OCI-LY7 (cell line): ENCODE results near the gene FXYD2. TPM values are rescaled to one million over a fixed set of nuclear protein-coding genes. Genes with fewer than 3 reads are reported as not detected.

Experiments
- BruUV-seq: library from RNA; stranded (reverse); fragments of 400-500 nt; replicated peaks from 2 replicates; lab custom pipeline; 2021; lab: Mats Ljungman, UMichigan
- CTCF ChIA-PET: fragments of 300-600 bp; sonication (Branson Sonifier 250); formaldehyde crosslinking; loops from one replicate; lab custom pipeline; 2022; ENCODE audit warnings: antibody characterized with exemption; ENCODE audit not compliant: unreplicated experiment; lab: Charles Lee
- POLR2A ChIA-PET: fragments of 300-600 bp; sonication (Branson Sonifier 250); formaldehyde crosslinking; loops from one replicate; lab custom pipeline; 2022; ENCODE audit warnings: antibody characterized with exemption; lab: Charles Lee
- DNase-seq: peaks from one replicate; pipeline ENCODE4 v3.0.0-alpha.2; 2015; ENCODE audit warnings: low spot score
- H2AFZ ChIP-seq: fragments of 200-600 bp; sonication (generic), shearing (Covaris generic); 2 replicates; pipeline ENCODE4 v1.6.1; 2014; ENCODE audit warnings: mild to moderate bottlenecking, antibody characterized with exemption, low read length, moderate library complexity
- H3K27ac ChIP-seq: fragments of 200-600 bp; sonication (generic); 2 replicates; pipeline ENCODE4 v1.5.1; 2014; ENCODE audit warnings: mixed run types, low read depth, mild to moderate bottlenecking, moderate library complexity, low read length, inconsistent platforms; ENCODE audit not compliant: poor library complexity, severe bottlenecking
- H3K36me3 ChIP-seq: fragments of 200-600 bp; sonication (generic); 2 replicates; pipeline ENCODE4 v1.6.1; 2014; ENCODE audit warnings: mild to moderate bottlenecking, antibody characterized with exemption, low read length, moderate library complexity, mixed read lengths; ENCODE audit not compliant: insufficient read depth
- H3K4me1 ChIP-seq: fragments of 200-600 bp; sonication (generic); 2 replicates; pipeline ENCODE4 v1.5.1; 2014; ENCODE audit warnings: mild to moderate bottlenecking, low read length; ENCODE audit not compliant: insufficient read depth, poor library complexity, severe bottlenecking
- H3K4me2 ChIP-seq: fragments of 200-600 bp; sonication (generic); 2 replicates; pipeline ENCODE4 v1.6.1; 2014; ENCODE audit warnings: mild to moderate bottlenecking, low read length
- H3K4me3 ChIP-seq: fragments of 200-600 bp; sonication (generic); 2 replicates; pipeline ENCODE4 v1.5.1; 2014; ENCODE audit warnings: mild to moderate bottlenecking, low read depth, low read length; ENCODE audit not compliant: poor library complexity, severe bottlenecking
- H3K79me2 ChIP-seq: fragments of 200-600 bp; sonication (generic); 2 replicates; pipeline ENCODE4 v1.6.1; 2016; ENCODE audit warnings: low read depth, mild to moderate bottlenecking, low read length, moderate library complexity, mixed read lengths; ENCODE audit not compliant: insufficient read depth
- H3K9me2 ChIP-seq: fragments of 200-600 bp; sonication (generic); 2 replicates; pipeline ENCODE4 v1.6.1; 2016; ENCODE audit warnings: mild to moderate bottlenecking, low read length, mixed read lengths; ENCODE audit not compliant: insufficient read depth
- H3K9me3 ChIP-seq: fragments of 200-600 bp; sonication (generic); 2 replicates; pipeline ENCODE4 v1.6.1; 2014; ENCODE audit warnings: mild to moderate bottlenecking, mixed run types, low read length, mixed read lengths
- H4K20me1 ChIP-seq: fragments of 200-600 bp; sonication (generic); 2 replicates; pipeline ENCODE4 v1.6.1; 2014; ENCODE audit warnings: mild to moderate bottlenecking, antibody characterized with exemption, low read length, moderate library complexity, mixed read lengths; ENCODE audit not compliant: insufficient read depth
- CTCF ChIP-seq: fragments of 200-600 bp; sonication (generic); conservative IDR thresholded peaks from 2 replicates; pipeline ENCODE4 v1.5.1; 2014; ENCODE audit warnings: mild to moderate bottlenecking, antibody characterized with exemption, low read length, moderate library complexity, mixed read lengths
- EZH2phosphoT487 ChIP-seq: fragments of 200-600 bp; sonication (generic); IDR thresholded peaks from 2 replicates; pipeline ENCODE4 v1.6.1; 2018; ENCODE audit warnings: low read depth, borderline replicate concordance, mild to moderate bottlenecking, mixed run types, antibody characterized with exemption, low read length, moderate library complexity, mixed read lengths
- intact Hi-C: fragments of 100-400 bp; cut with micrococcal nuclease; formaldehyde crosslinking; loops from one replicate; pipeline ENCODE4 v1.10.0; 2022; ENCODE audit not compliant: unreplicated experiment
- total RNA-seq, 2 experiments: library from RNA; depleted of rRNA in 1 of 2; stranded (reverse); fragments of >200 nt in 1 of 2; shearing (Covaris generic) in 1 of 2; gene quantifications; 2 replicates each; pipeline ENCODE4 v1.2.3, GENCODE V29; 2014 to 2022

FXYD2 gene
- total RNA-seq, 2 experiments from 2014 or later = not detected

DNA sequence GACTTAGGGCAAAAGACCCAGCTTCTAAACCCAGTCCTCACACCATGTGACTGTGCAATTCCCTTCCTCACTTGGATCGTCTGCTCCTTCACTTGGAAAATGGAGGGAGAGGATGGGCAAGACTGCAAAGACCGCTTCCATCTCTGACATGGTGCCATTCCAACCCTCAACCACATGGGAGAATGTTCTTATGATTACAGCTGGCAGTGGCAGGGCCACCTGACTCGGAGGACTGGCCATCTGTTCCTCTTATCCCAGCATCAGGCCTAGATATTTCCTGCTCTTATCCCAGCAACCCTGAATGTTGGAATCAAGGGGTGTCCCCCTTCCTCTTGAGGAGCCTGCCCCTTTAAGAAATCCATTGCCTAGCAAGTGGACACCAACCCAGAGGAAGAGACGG lies 42.9 kb downstream of the FXYD2 start:
- DNase-seq = no peak
- intact Hi-C loops = no loop called here
- H3K4me1 ChIP-seq = no peaks in the 10 kb centered on the region
- ChIA-PET CTCF (no interaction called here), POLR2A (interaction anchor here (0.6 kb wide), 1 partner anchor 795 kb away, joined by 3 read pairs; no protein-coding TSS in a partner anchor)
- BruUV-seq = no TSS peak
- H3K79me2 ChIP-seq = no peaks in the 10 kb centered on the region
- no peak overlapping the region for H3K27ac ChIP-seq
- no peaks in the 10 kb centered on the region for H3K9me2 ChIP-seq
- no peak overlapping the region for H3K4me2 ChIP-seq
- H2AFZ ChIP-seq = no peak overlapping the region
- H3K36me3 ChIP-seq = no peaks in the 10 kb centered on the region
- no peaks in the 10 kb centered on the region for H4K20me1 ChIP-seq
- no peak for TF ChIP-seq CTCF
- no peak for TF ChIP-seq EZH2phosphoT487
- H3K9me3 ChIP-seq = no peaks in the 10 kb centered on the region
- no peak overlapping the region for H3K4me3 ChIP-seq

- Histone ChIP-seq H3K4me3 (no peak overlapping the region), H2AFZ (no peak overlapping the region), H3K79me2 (no peaks in the 10 kb centered on the region), H3K9me2 (no peaks in the 10 kb centered on the region), H3K4me2 (no peak overlapping the region), H4K20me1 (no peaks in the 10 kb centered on the region), H3K36me3 (no peaks in the 10 kb centered on the region), H3K27ac (no peak overlapping the region), H3K9me3 (no peaks in the 10 kb centered on the region), H3K4me1 (no peaks in the 10 kb centered on the region)
- ChIA-PET CTCF (no interaction called here), POLR2A (interaction anchor here (0.7 kb wide), 1 partner anchor 23 kb away, joined by 3 read pairs; no protein-coding TSS in a partner anchor)
- intact Hi-C loops = no loop called here
- no peak for TF ChIP-seq EZH2phosphoT487
- TF ChIP-seq CTCF = no peak
- BruUV-seq = no TSS peak
- DNase-seq = no peak
Measured at GRCh38 chr11:117780456-117780855, 44.1 kb downstream of the FXYD2 start.

DNA sequence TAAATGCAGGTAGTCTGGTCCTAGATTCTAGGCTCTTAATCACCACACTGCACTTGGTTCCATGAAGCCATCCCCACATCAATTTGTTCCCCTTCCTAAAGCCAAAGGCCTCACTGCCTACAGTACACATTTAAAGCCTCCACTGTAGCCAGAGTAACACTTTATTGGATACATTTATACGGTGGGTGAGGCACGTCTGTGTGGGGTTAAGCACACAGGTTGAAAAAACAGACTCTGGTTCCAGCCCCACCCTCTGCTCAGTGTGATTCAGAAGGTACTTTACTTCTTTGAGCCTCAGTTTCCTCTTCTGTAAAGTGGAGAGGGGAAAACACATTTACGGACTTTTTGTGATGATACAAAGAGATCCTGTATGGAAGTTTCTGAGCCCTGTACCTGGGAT lies 50.0 kb downstream of the FXYD2 start:
- Histone ChIP-seq H3K4me3 (no peak overlapping the region), H2AFZ (no peak overlapping the region), H3K27ac (no peak overlapping the region), H3K9me3 (no peaks in the 10 kb centered on the region), H4K20me1 (no peaks in the 10 kb centered on the region), H3K36me3 (no peaks in the 10 kb centered on the region), H3K9me2 (no peaks in the 10 kb centered on the region), H3K4me2 (no peak overlapping the region), H3K4me1 (no peaks in the 10 kb centered on the region), H3K79me2 (no peaks in the 10 kb centered on the region)
- intact Hi-C loops = no loop called here
- ChIA-PET POLR2A (no interaction called here), CTCF (no interaction called here)
- TF ChIP-seq CTCF = no peak
- TF ChIP-seq EZH2phosphoT487 = no peak
- no TSS peak for BruUV-seq
- no peak for DNase-seq
